ENCODE data around the gene PWWP2B. TPM values are rescaled to one million over a fixed set of nuclear protein-coding genes. Genes with fewer than 3 reads are reported as not detected.

The PWWP2B gene
- total and polyA plus RNA-seq, 2 experiments from 2014 or later, result 0.66 to 5.8 TPM

DNA sequence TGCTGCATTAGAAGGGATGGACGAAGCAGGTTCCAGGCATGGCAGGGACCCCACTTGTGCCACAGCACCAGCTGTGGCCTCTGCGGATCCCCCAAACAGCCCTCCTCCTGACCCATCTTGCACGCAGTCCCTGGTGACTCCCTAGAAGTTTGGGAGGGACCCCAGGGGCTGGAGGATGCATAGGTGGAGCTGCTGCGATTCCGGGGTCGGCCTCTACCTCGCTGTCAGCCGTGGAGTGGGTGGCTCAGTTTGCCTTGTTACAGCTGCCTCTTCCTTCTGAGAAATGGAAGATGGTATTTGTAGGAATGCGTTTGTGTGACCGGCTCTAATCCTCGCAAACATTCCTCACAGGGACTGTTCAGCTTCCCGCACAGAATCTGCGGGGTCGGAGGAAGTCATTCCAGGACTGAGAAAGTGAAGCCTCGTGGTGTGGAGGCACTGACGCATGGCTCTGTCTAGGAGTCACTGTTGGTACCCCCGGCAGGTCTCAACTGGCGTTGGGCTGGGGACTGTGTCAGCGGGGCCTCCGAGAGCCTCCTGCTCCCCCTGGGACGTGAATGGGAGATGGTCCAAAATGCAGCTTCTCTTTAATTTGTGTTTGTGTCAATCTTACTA is 17.5 kb downstream of the PWWP2B start:
- H3K36me3 ChIP-seq (ENCODE audit: low read depth), result no peaks in the 10 kb centered on the region
- no peak overlapping the region for H3K27ac ChIP-seq
- no peak overlapping the region for H3K4me2 ChIP-seq (ENCODE audit: unreplicated experiment)
- 0 out of 2 replicates have a peak, but pooled peaks cover 3% of the 10 kb centered on the region for H3K4me1 ChIP-seq (ENCODE audit: insufficient read depth)
- no peak overlapping the region for H3K4me3 ChIP-seq
- WGBS, 2 experiments (ENCODE audit: low coverage in 1 of 2, low lambda C conversion rate in 2 of 2, missing lambda C conversion rate in 2 of 2), result 93% methylated on average over 21 of the region's 21 CpGs
- in situ Hi-C loops (cut with MboI), result no loop called here
- no peak overlapping the region for H2AFZ ChIP-seq
- H3K9me3 ChIP-seq (ENCODE audit: low read depth), result no peaks in the 10 kb centered on the region
- H3K9ac ChIP-seq, result no peak overlapping the region
- no peaks in the 10 kb centered on the region for H3K27me3 ChIP-seq (replicated peaks; ENCODE audit: insufficient read depth)
- H3K9me2 ChIP-seq (ENCODE audit: insufficient read depth), result no peaks in the 10 kb centered on the region
- TF ChIP-seq EZH2phosphoT487 (IDR thresholded peaks at IDR 0.05; ENCODE audit: insufficient read depth, low read depth) (no peak), EZH2 (IDR thresholded peaks at IDR 0.05; ENCODE audit: insufficient read depth, poor library complexity, severe bottlenecking) (no peak)
- DNase-seq, result no peak
- H3F3A ChIP-seq (ENCODE audit: insufficient read depth), result no peaks in the 10 kb centered on the region
- no peaks in the 10 kb centered on the region for H4K20me1 ChIP-seq (ENCODE audit: insufficient read depth)
- no peaks in the 10 kb centered on the region for H3K79me2 ChIP-seq (ENCODE audit: insufficient read depth)

DNA sequence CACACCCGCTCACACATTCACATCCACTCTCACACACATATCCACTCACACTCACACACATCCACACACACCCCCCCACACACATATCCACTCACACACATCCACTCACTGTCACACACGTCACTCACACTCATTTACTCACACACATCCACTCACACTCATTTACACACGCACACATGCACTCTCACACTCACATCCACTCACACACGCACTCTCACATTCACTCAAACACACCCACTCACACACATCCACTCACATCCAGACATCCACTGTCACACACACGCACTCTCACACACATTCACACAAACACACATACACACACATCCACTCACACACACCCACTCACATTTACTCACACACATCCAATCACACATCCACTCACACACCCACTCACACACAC is 18.3 kb downstream of the PWWP2B start:
- Histone ChIP-seq H3K27ac (no peak overlapping the region), H2AFZ (no peak overlapping the region), H3K27me3 (replicated peaks; ENCODE audit: insufficient read depth) (no peaks in the 10 kb centered on the region), H3K4me1 (ENCODE audit: insufficient read depth) (0 out of 2 replicates have a peak, but pooled peaks cover 3% of the 10 kb centered on the region), H3K79me2 (ENCODE audit: insufficient read depth) (no peaks in the 10 kb centered on the region), H3K4me2 (ENCODE audit: unreplicated experiment) (no peak overlapping the region), H3K4me3 (no peak overlapping the region), H3K9ac (no peak overlapping the region), H3K9me2 (ENCODE audit: insufficient read depth) (no peaks in the 10 kb centered on the region), H3K9me3 (ENCODE audit: low read depth) (no peaks in the 10 kb centered on the region), H4K20me1 (ENCODE audit: insufficient read depth) (no peaks in the 10 kb centered on the region), H3K36me3 (ENCODE audit: low read depth) (no peaks in the 10 kb centered on the region), H3F3A (ENCODE audit: insufficient read depth) (no peaks in the 10 kb centered on the region)
- 94 to 98% methylated on average over 4 to 5 of the region's 5 CpGs for WGBS, 2 experiments (ENCODE audit: low coverage in 1 of 2, low lambda C conversion rate in 2 of 2, missing lambda C conversion rate in 2 of 2)
- in situ Hi-C loops (cut with MboI), result no loop called here
- no peak for DNase-seq
- no peak for TF ChIP-seq EZH2phosphoT487 (IDR thresholded peaks at IDR 0.05; ENCODE audit: insufficient read depth, low read depth)
- no peak for TF ChIP-seq EZH2 (IDR thresholded peaks at IDR 0.05; ENCODE audit: insufficient read depth, poor library complexity, severe bottlenecking)

DNA sequence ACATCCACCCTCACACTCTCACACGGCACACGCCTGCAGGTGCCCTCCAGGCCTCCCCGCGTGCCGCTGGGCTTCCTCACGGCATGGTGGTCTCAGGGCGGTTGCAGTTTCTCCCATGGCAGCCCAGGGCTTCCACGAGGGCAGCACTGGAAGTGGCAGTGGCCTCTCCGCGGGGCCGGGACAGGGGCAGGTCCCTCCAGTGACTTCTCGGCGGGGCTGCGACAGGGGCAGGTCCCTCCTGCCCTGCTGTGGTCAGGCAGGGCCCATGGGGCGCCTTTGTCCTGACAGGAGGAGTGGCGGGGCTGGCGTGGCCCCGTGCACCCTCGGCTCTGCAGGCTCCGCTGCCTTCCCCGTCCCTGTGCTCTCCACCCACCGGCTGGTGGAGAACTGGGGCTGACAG is 19.0 kb downstream of the PWWP2B start:
- WGBS, 2 experiments (ENCODE audit: low coverage in 1 of 2, low lambda C conversion rate in 2 of 2, missing lambda C conversion rate in 2 of 2), result 90 to 91% methylated on average over 21 to 22 of the region's 22 CpGs
- Histone ChIP-seq H3K27me3 (replicated peaks; ENCODE audit: insufficient read depth) (no peaks in the 10 kb centered on the region), H3K9me3 (ENCODE audit: low read depth) (no peaks in the 10 kb centered on the region), H4K20me1 (ENCODE audit: insufficient read depth) (no peaks in the 10 kb centered on the region), H3F3A (ENCODE audit: insufficient read depth) (no peaks in the 10 kb centered on the region), H3K27ac (no peak overlapping the region), H3K4me1 (ENCODE audit: insufficient read depth) (peaks cover 3% of the 10 kb centered on the region; the same call in 1 of the 2 replicates), H3K4me3 (no peak overlapping the region), H3K9me2 (ENCODE audit: insufficient read depth) (no peaks in the 10 kb centered on the region), H3K36me3 (ENCODE audit: low read depth) (no peaks in the 10 kb centered on the region), H2AFZ (no peak overlapping the region), H3K4me2 (ENCODE audit: unreplicated experiment) (no peak overlapping the region), H3K9ac (no peak overlapping the region), H3K79me2 (ENCODE audit: insufficient read depth) (no peaks in the 10 kb centered on the region)
- in situ Hi-C loops (cut with MboI), result no loop called here
- DNase-seq, result no peak
- TF ChIP-seq EZH2 (IDR thresholded peaks at IDR 0.05; ENCODE audit: insufficient read depth, poor library complexity, severe bottlenecking) (no peak), EZH2phosphoT487 (IDR thresholded peaks at IDR 0.05; ENCODE audit: insufficient read depth, low read depth) (no peak)

DNA sequence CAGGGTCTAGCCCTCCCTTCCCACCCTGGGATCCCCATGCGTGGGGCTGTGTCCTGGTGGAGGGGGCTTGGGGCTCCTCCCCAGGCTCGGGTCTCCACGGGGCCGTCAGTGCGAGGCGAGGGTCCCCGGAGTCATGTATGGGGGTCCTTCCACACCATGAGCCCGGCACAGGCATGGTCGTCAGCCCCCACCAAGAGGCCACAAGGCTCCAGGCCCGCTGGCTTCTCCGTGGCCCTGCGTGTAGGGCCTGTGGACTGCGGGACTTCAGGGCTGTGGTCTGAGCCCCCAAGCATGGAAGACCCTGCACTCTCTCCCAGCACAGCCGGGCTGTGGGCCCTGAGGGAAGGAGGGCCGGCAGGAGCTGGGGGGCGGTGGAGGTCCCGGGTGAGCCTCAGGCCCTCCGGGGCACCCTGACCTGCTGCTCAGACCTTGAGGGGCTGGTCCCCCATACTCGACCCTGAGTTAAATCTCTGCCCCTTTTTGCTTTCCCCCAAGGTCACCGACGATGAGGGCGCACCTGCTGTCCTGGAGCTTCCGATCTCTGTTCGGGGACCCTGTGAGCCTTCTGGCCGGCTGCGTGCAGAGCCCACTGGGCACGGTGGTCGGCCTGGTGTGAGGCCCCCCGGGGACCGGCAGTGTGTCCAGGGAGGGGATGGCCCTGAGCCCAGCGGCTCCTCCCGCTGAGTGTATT is 19.7 kb downstream of the PWWP2B start:
- no peaks in the 10 kb centered on the region for H3K36me3 ChIP-seq (ENCODE audit: low read depth)
- H3K4me3 ChIP-seq, result no peak overlapping the region
- H3F3A ChIP-seq (ENCODE audit: insufficient read depth), result no peaks in the 10 kb centered on the region
- H3K4me1 ChIP-seq (ENCODE audit: insufficient read depth), result peaks cover 6% of the 10 kb centered on the region
- TF ChIP-seq EZH2 (IDR thresholded peaks at IDR 0.05; ENCODE audit: insufficient read depth, poor library complexity, severe bottlenecking) (no peak), EZH2phosphoT487 (IDR thresholded peaks at IDR 0.05; ENCODE audit: insufficient read depth, low read depth) (no peak)
- WGBS, 2 experiments (ENCODE audit: low coverage in 1 of 2, low lambda C conversion rate in 2 of 2, missing lambda C conversion rate in 2 of 2), result 80 to 88% methylated on average over 32 of the region's 32 CpGs
- no peak overlapping the region for H3K9ac ChIP-seq
- no peaks in the 10 kb centered on the region for H3K9me2 ChIP-seq (ENCODE audit: insufficient read depth)
- no peak for DNase-seq
- no peaks in the 10 kb centered on the region for H3K9me3 ChIP-seq (ENCODE audit: low read depth)
- no peak overlapping the region for H2AFZ ChIP-seq
- H3K79me2 ChIP-seq (ENCODE audit: insufficient read depth), result no peaks in the 10 kb centered on the region
- in situ Hi-C loops (cut with MboI), result no loop called here
- H4K20me1 ChIP-seq (ENCODE audit: insufficient read depth), result no peaks in the 10 kb centered on the region
- H3K27ac ChIP-seq, result no peak overlapping the region
- no peak overlapping the region for H3K4me2 ChIP-seq (ENCODE audit: unreplicated experiment)
- no peaks in the 10 kb centered on the region for H3K27me3 ChIP-seq (replicated peaks; ENCODE audit: insufficient read depth)
